Measurements from ENCODE around the gene SPA17. TPM values are rescaled to one million over a fixed set of nuclear protein-coding genes. Genes with fewer than 3 reads are reported as not detected.

The SPA17 gene
- total RNA-seq, 1 experiment from 2014 or later = 3.8 TPM

GRCh38 chr11:124635932-124636331 lies 37.8 kb upstream of the SPA17 start (continued):
- no peak for TF ChIP-seq ZBTB43 (CRISPR knock-in tag; IDR thresholded peaks at IDR 0.05)

GRCh38 chr11:124638500-124638899 lies 35.2 kb upstream of the SPA17 start:
- no peak for ATAC-seq
- Mint-ChIP-seq H3K27me3 (ENCODE audit: low read depth) (no peaks in the 10 kb centered on the region), H3K36me3 (peaks cover 22% of the 10 kb centered on the region), H3K4me3 (no peak overlapping the region), H3K27ac (no peak overlapping the region), H3K4me1 (peaks cover 3% of the 10 kb centered on the region; the same call in 1 of the 2 replicates), H3K9me3 (peaks cover 9% of the 10 kb centered on the region)
- ChIA-PET POLR2A (no interaction called here), CTCF (interaction anchor here (1.2 to 1.5 kb wide), 2 partner anchors 31 to 125 kb away, joined by 3 to 4 read pairs; no protein-coding TSS in a partner anchor)
- no peak for DNase-seq (ENCODE audit: low spot score)
- TF ChIP-seq EMX1 (CRISPR knock-in tag; IDR thresholded peaks at IDR 0.05) (no peak), ZBTB43 (CRISPR knock-in tag; IDR thresholded peaks at IDR 0.05) (no peak), CREB1 (CRISPR knock-in tag; IDR thresholded peaks at IDR 0.05) (no peak), MXD4 (CRISPR knock-in tag; IDR thresholded peaks at IDR 0.05; ENCODE audit: borderline replicate concordance) (no peak), GTF2I (CRISPR knock-in tag; conservative IDR thresholded peaks at IDR 0.05) (no peak), ZNF232 (CRISPR knock-in tag; IDR thresholded peaks at IDR 0.05) (no peak), CTCF (IDR thresholded peaks at IDR 0.05) (no peak), NR2C2 (CRISPR knock-in tag; IDR thresholded peaks at IDR 0.05) (no peak), ZNF396 (CRISPR knock-in tag; IDR thresholded peaks at IDR 0.05; ENCODE audit: borderline replicate concordance) (no peak), STAT6 (CRISPR knock-in tag; conservative IDR thresholded peaks at IDR 0.05; ENCODE audit: low read depth) (no peak), MYBL2 (CRISPR knock-in tag; IDR thresholded peaks at IDR 0.05) (no peak), ATF3 (CRISPR knock-in tag; conservative IDR thresholded peaks at IDR 0.05) (no peak), TCF7 (CRISPR knock-in tag; IDR thresholded peaks at IDR 0.05; ENCODE audit: low read depth) (no peak), SMAD3 (CRISPR knock-in tag; IDR thresholded peaks at IDR 0.05; ENCODE audit: borderline replicate concordance) (no peak)

- POLR2A ChIA-PET = no interaction called here
- Mint-ChIP-seq H3K4me3 (no peak overlapping the region), H3K27me3 (ENCODE audit: low read depth) (no peaks in the 10 kb centered on the region), H3K27ac (no peak overlapping the region), H3K9me3 (peaks cover 9% of the 10 kb centered on the region), H3K4me1 (peaks cover 3% of the 10 kb centered on the region; the same call in 1 of the 2 replicates), H3K36me3 (peaks cover 16% of the 10 kb centered on the region)
- CTCF ChIA-PET = interaction anchor here (1.0 to 2.0 kb wide), 7 partner anchors 10 to 237 kb away, joined by 3 to 8 read pairs (median 5); partner anchors contain the start of gene ROBO3
- DNase-seq (ENCODE audit: low spot score) (no peak), ATAC-seq (peak; percentile 16; the same call in 1 of the 2 replicates)
- no peak for TF ChIP-seq E2F1 (CRISPR knock-in tag; IDR thresholded peaks at IDR 0.05)
- TF ChIP-seq IRF2 (CRISPR knock-in tag; IDR thresholded peaks at IDR 0.05; ENCODE audit: borderline replicate concordance, low read depth) = no peak
- no peak for TF ChIP-seq NR2C2 (CRISPR knock-in tag; IDR thresholded peaks at IDR 0.05)
- TF ChIP-seq KAT7 (CRISPR knock-in tag; IDR thresholded peaks at IDR 0.05; ENCODE audit: borderline replicate concordance) = no peak
- no peak for TF ChIP-seq SMAD4 (CRISPR knock-in tag; IDR thresholded peaks at IDR 0.05)
- no peak for TF ChIP-seq PRRX2 (CRISPR knock-in tag; IDR thresholded peaks at IDR 0.05)
- TF ChIP-seq USF2 (CRISPR knock-in tag; IDR thresholded peaks at IDR 0.05) = no peak
- TF ChIP-seq ATF6 (CRISPR knock-in tag; IDR thresholded peaks at IDR 0.05) = no peak
- no peak for TF ChIP-seq NFYB (CRISPR knock-in tag; conservative IDR thresholded peaks at IDR 0.05; ENCODE audit: low read depth)
Observed at GRCh38 chr11:124639186-124639585, 34.5 kb upstream of the SPA17 start.

Data from WTC11 (cell line).